Measurements from ENCODE around the gene ZFP69.

ZFP69 gene

DNA sequence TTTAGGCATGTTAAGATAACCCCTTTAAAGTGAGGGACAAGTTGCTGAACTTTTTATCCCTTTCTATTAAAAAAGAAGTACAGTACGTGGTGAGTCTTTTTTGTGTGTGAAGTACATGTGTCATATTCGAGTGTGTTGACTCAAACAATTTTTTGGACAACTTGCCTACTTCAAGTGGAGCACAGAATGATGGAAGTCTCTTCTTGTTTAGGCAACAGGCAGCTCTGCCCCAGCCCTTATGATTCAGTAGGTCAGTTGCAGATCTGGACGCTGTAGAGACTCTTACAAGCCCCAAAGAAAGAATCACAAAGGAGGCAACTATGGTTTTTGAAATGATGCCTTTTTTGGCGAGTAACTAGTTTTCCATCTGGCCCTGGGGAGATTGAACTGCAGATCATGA lies 41.2 kb upstream of the ZFP69 start:
- no peaks in the 10 kb centered on the region for H3K27me3 ChIP-seq (ENCODE audit: insufficient read depth, low read length)
- no peaks in the 10 kb centered on the region for H3K36me3 ChIP-seq (ENCODE audit: control insufficient read depth in 1 of 2, insufficient read depth in 2 of 2, low read length in 2 of 2)
- H3K27ac ChIP-seq (ENCODE audit: low read depth, low read length): no peak overlapping the region
- H3K18ac ChIP-seq (ENCODE audit: low read length): no peak overlapping the region
- no peak overlapping the region for H3K4me3 ChIP-seq (ENCODE audit: low read depth, low read length)
- H3K4ac ChIP-seq (ENCODE audit: low read depth, low read length): no peak overlapping the region
- H2AFZ ChIP-seq (ENCODE audit: insufficient read depth, low read length, poor library complexity): no peak overlapping the region
- H3K9me3 ChIP-seq (ENCODE audit: insufficient read depth, low read depth, low read length): no peaks in the 10 kb centered on the region
- H3K79me2 ChIP-seq (ENCODE audit: control insufficient read depth, insufficient read depth, low read length, poor library complexity): no peaks in the 10 kb centered on the region
- H2AK5ac ChIP-seq (ENCODE audit: low read length): no peak overlapping the region
- H3K4me2 ChIP-seq (ENCODE audit: low read length): no peak overlapping the region
- no peak overlapping the region for H4K8ac ChIP-seq (ENCODE audit: low read depth, low read length)
- DNase-seq: no peak
- no peaks in the 10 kb centered on the region for H3K4me1 ChIP-seq (ENCODE audit: control insufficient read depth in 1 of 2, insufficient read depth in 2 of 2, low read length in 2 of 2)
- H3K79me1 ChIP-seq (ENCODE audit: low read length): no peaks in the 10 kb centered on the region
- H2BK5ac ChIP-seq (ENCODE audit: low read depth, low read length, poor library complexity): no peak overlapping the region
- H3K9ac ChIP-seq (ENCODE audit: low read length): no peak overlapping the region
- no peak overlapping the region for H2BK12ac ChIP-seq (ENCODE audit: low read length)
- H3K23ac ChIP-seq (ENCODE audit: low read length): no peak overlapping the region
- no peak overlapping the region for H4K12ac ChIP-seq (ENCODE audit: low read depth, low read length)
- H4K91ac ChIP-seq (ENCODE audit: low read depth, low read length): no peak overlapping the region
- H3K14ac ChIP-seq (ENCODE audit: low read length): no peak overlapping the region
- no peak overlapping the region for H2BK120ac ChIP-seq (ENCODE audit: insufficient read depth, low read length, poor library complexity)
- no CpG with 5 or more reads among the region's 4 CpGs for WGBS (ENCODE audit: extremely low coverage, insufficient coverage, insufficient read length)

DNA sequence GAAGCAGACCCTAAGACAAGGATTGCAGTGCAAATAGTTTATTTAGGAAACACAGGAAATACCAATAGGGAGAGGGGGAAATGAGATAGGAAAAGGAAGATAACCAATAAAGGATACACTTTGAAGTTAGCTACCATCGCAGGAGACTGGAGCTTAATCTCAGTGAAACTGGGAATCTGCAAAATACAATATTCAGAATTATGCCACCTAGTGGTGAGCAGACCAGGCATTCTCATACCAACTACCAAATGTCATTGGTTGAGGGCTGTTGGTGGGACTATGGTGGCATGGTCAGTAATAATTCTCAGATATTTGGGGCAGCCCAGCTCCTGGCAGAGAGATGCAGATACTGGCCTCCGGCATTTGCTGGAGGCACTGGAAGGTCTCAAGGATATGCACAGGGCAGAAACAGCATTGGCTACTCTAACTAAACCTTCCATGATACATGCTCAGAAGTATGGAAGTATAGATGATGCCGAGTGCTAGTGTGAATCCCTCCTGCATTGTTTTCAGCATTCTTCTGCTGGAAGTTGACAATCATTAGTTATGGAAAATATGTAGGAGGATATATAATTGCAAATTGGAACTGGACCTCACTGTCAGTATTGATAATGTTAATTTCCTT lies 38.6 kb upstream of the ZFP69 start:
- Histone ChIP-seq H3K23ac (ENCODE audit: low read length) (no peak overlapping the region), H4K8ac (ENCODE audit: low read depth, low read length) (no peak overlapping the region), H3K4me2 (ENCODE audit: low read length) (no peak overlapping the region), H3K18ac (ENCODE audit: low read length) (no peak overlapping the region), H2BK12ac (ENCODE audit: low read length) (no peak overlapping the region), H3K79me2 (ENCODE audit: control insufficient read depth, insufficient read depth, low read length, poor library complexity) (no peaks in the 10 kb centered on the region), H4K12ac (ENCODE audit: low read depth, low read length) (no peak overlapping the region), H3K9me3 (ENCODE audit: insufficient read depth, low read depth, low read length) (no peaks in the 10 kb centered on the region), H3K27me3 (ENCODE audit: insufficient read depth, low read length) (no peaks in the 10 kb centered on the region), H3K27ac (ENCODE audit: low read depth, low read length) (no peak overlapping the region), H3K4me1 (ENCODE audit: control insufficient read depth in 1 of 2, insufficient read depth in 2 of 2, low read length in 2 of 2) (no peaks in the 10 kb centered on the region), H3K4ac (ENCODE audit: low read depth, low read length) (no peak overlapping the region), H2AFZ (ENCODE audit: insufficient read depth, low read length, poor library complexity) (no peak overlapping the region), H3K14ac (ENCODE audit: low read length) (no peak overlapping the region), H2AK5ac (ENCODE audit: low read length) (no peak overlapping the region), H3K79me1 (ENCODE audit: low read length) (no peaks in the 10 kb centered on the region), H4K91ac (ENCODE audit: low read depth, low read length) (no peak overlapping the region), H3K36me3 (ENCODE audit: control insufficient read depth in 1 of 2, insufficient read depth in 2 of 2, low read length in 2 of 2) (no peaks in the 10 kb centered on the region), H2BK5ac (ENCODE audit: low read depth, low read length, poor library complexity) (no peak overlapping the region), H3K9ac (ENCODE audit: low read length) (no peak overlapping the region), H3K4me3 (ENCODE audit: low read depth, low read length) (no peak overlapping the region), H2BK120ac (ENCODE audit: insufficient read depth, low read length, poor library complexity) (no peak overlapping the region)
- peak; percentile 16 to 62 for DNase-seq
- no CpG with 5 or more reads among the region's 3 CpGs for WGBS (ENCODE audit: extremely low coverage, insufficient coverage, insufficient read length)

DNA sequence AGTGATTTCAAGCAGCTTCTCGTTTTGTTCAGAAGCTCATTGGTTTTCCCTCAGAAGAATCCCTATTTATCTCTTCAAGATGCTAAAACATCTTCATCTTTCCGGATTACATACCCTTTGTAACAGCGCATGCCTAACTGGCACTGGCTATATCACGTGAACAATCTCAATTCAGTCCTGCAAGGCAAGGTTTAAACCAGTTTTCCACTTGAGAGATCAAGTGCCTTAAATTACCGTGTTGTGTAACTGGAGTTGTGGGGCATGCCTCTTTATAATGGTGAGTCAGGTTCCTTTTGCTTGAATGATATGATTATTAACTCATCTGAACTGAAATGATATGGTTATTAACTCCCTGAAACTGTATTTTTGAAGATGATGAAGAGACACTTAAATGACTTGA lies 37.8 kb upstream of the ZFP69 start:
- H4K8ac ChIP-seq (ENCODE audit: low read depth, low read length): no peak overlapping the region
- no peak overlapping the region for H3K14ac ChIP-seq (ENCODE audit: low read length)
- WGBS (ENCODE audit: extremely low coverage, insufficient coverage, insufficient read length): no CpG with 5 or more reads among the region's 5 CpGs

DNA sequence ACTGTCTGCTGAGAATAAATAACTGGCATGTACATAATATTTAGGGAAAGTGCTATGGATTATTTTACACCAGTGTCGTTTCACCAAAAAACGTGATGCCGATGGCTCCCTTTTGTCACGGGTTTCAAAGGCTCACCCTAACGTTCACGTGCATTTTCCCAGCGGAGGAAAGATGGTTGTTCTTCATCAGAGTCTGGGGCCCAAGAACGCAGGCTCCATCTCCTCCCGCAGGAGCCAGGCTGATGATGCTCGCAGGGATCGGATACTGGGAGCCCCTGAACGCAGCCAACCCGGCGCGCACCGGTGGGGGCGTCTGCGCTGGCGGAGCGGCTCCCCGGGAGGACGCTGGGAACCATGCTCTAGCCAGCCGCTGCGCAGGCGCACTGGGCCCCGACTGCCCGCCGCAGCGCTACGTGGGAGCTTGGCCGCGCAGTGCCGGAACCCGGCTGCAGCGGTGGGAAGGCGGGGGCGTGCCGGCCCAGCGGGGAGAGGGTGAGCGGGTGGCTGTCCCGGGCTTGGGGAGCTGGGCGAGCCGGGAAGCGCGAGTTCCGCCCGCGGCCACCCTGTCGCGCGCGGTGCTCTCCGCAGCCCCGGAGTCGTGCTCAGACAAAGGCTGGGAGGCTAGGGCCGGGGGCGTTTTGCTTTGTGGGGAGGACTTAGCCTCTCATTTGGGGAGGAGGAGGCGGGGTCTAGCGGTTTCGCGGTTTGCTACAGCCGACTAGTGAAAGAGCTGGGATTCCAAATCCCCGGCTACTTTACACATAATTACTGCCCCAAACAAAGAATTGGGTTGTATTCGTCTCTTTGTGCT lies 27.2 kb upstream of the ZFP69 start, which contains the start of gene ZFP69B:
TSS of gene ZFP69B (plus strand) at position 793 of the 811 bp plus-strand sequence. CDS start 486 bp downstream, outside the sequence.
- peak within 1 kb of the TSS; percentile 81 for H2BK120ac ChIP-seq (ENCODE audit: insufficient read depth, low read length, poor library complexity)
- peaks cover 5% of the 10 kb centered on the region for H3K79me1 ChIP-seq (ENCODE audit: low read length)
- H3K18ac ChIP-seq (ENCODE audit: low read length): peak within 1 kb of the TSS; percentile 34
- H3K23ac ChIP-seq (ENCODE audit: low read length): no peak within 1 kb of the TSS
- peaks cover 2% of the 10 kb centered on the region for H3K79me2 ChIP-seq (ENCODE audit: control insufficient read depth, insufficient read depth, low read length, poor library complexity)
- H2BK12ac ChIP-seq (ENCODE audit: low read length): no peak within 1 kb of the TSS
- peak within 1 kb of the TSS; percentile 97 for H4K8ac ChIP-seq (ENCODE audit: low read depth, low read length)
- peak within 1 kb of the TSS; percentile 71 for H4K91ac ChIP-seq (ENCODE audit: low read depth, low read length)
- peak within 1 kb of the TSS; percentile 64 for H2BK5ac ChIP-seq (ENCODE audit: low read depth, low read length, poor library complexity)
- H3K9ac ChIP-seq (ENCODE audit: low read length): peak within 1 kb of the TSS; percentile 16
- peaks cover 1 to 2% of the 10 kb centered on the region in 2 experiments for H3K36me3 ChIP-seq (ENCODE audit: control insufficient read depth in 1 of 2, insufficient read depth in 2 of 2, low read length in 2 of 2)
- peak within 1 kb of the TSS; percentile 67 for H3K4ac ChIP-seq (ENCODE audit: low read depth, low read length)
- H3K4me1 ChIP-seq (ENCODE audit: control insufficient read depth in 1 of 2, insufficient read depth in 2 of 2, low read length in 2 of 2): peaks cover 7 to 8% of the 10 kb centered on the region in 2 experiments
- no peaks in the 10 kb centered on the region for H3K27me3 ChIP-seq (ENCODE audit: insufficient read depth, low read length)
- H3K4me3 ChIP-seq (ENCODE audit: low read depth, low read length): peak within 1 kb of the TSS; percentile 77
- H2AK5ac ChIP-seq (ENCODE audit: low read length): no peak within 1 kb of the TSS
- peak within 1 kb of the TSS; percentile 55 for H3K4me2 ChIP-seq (ENCODE audit: low read length)
- H3K9me3 ChIP-seq (ENCODE audit: insufficient read depth, low read depth, low read length): peaks cover 3% of the 10 kb centered on the region
- peak within 1 kb of the TSS; percentile 30 for H3K27ac ChIP-seq (ENCODE audit: low read depth, low read length)
- H4K12ac ChIP-seq (ENCODE audit: low read depth, low read length): peak within 1 kb of the TSS; percentile 97
- H2AFZ ChIP-seq (ENCODE audit: insufficient read depth, low read length, poor library complexity): peak within 1 kb of the TSS; percentile 100
- WGBS (ENCODE audit: extremely low coverage, insufficient coverage, insufficient read length): no CpG with 5 or more reads among the region's 64 CpGs
- peak within 1 kb of the TSS; percentile 80 for H3K14ac ChIP-seq (ENCODE audit: low read length)
- DNase-seq: peak; percentile 84 to 95

More for the DNA sequence above, 37.8 kb upstream of the ZFP69 start:
- Histone ChIP-seq H3K23ac (ENCODE audit: low read length) (no peak overlapping the region), H3K18ac (ENCODE audit: low read length) (no peak overlapping the region), H3K79me2 (ENCODE audit: control insufficient read depth, insufficient read depth, low read length, poor library complexity) (no peaks in the 10 kb centered on the region), H2BK12ac (ENCODE audit: low read length) (no peak overlapping the region), H2AK5ac (ENCODE audit: low read length) (no peak overlapping the region), H3K4me1 (ENCODE audit: control insufficient read depth in 1 of 2, insufficient read depth in 2 of 2, low read length in 2 of 2) (no peaks in the 10 kb centered on the region), H3K27me3 (ENCODE audit: insufficient read depth, low read length) (no peaks in the 10 kb centered on the region), H3K9me3 (ENCODE audit: insufficient read depth, low read depth, low read length) (no peaks in the 10 kb centered on the region), H2BK5ac (ENCODE audit: low read depth, low read length, poor library complexity) (no peak overlapping the region), H4K91ac (ENCODE audit: low read depth, low read length) (no peak overlapping the region), H3K4ac (ENCODE audit: low read depth, low read length) (no peak overlapping the region), H3K4me2 (ENCODE audit: low read length) (no peak overlapping the region), H3K79me1 (ENCODE audit: low read length) (no peaks in the 10 kb centered on the region), H3K27ac (ENCODE audit: low read depth, low read length) (no peak overlapping the region), H2BK120ac (ENCODE audit: insufficient read depth, low read length, poor library complexity) (no peak overlapping the region), H3K36me3 (ENCODE audit: control insufficient read depth in 1 of 2, insufficient read depth in 2 of 2, low read length in 2 of 2) (no peaks in the 10 kb centered on the region), H2AFZ (ENCODE audit: insufficient read depth, low read length, poor library complexity) (no peak overlapping the region), H4K12ac (ENCODE audit: low read depth, low read length) (no peak overlapping the region), H3K4me3 (ENCODE audit: low read depth, low read length) (no peak overlapping the region), H3K9ac (ENCODE audit: low read length) (no peak overlapping the region)
- DNase-seq: no peak

All from trophoblast cell (in vitro differentiated cells and primary cell).